Midbrain (tissue), 1 donor: ENCODE data around the gene CCDC181.
A peak's percentile ranks its signal among the peaks of the same experiment; 100 is the strongest.
"Not testable (repeated sequence)": the region's sequence is repeated elsewhere in the genome, so short reads cannot be mapped to it uniquely, and the experiment has no call there.

Experiments
- DNase-seq: peaks from one replicate; lab custom pipeline; 2025; lab: John Stamatoyannopoulos, UW

Gene CCDC181

GRCh38 chr1:169427081-169427641, at the start of gene CCDC181:
TSS of gene CCDC181 (minus strand) at chr1:169427474. CDS start at chr1:169424927, 2,547 bp downstream.
- DNase-seq, result peak; percentile 75

GRCh38 chr1:169475806-169476387, 48.6 kb upstream of the CCDC181 start:
- no peak for DNase-seq

GRCh38 chr1:169474302-169474995, 47.2 kb upstream of the CCDC181 start:
- DNase-seq, result no peak

DNA sequence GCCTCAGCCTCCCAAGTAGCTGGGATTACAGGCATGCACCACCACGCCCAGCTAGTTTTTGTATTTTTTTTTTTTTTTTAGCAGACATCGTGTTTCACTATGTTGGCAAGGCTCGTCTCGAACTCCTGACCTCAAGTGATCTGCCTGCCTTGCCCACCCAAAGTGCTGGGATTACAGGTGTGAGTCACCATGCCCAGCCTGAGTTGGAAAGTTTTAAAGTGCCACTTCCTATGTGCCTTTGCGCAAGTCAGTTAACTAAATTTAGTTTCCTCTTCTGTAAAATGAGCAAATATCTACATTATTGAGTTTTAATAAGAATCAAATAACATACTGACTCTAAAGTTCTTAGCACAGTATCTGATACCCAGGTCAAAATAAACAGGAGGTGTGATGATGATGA, 46.1 kb upstream of the CCDC181 start:
- no peak for DNase-seq

DNA sequence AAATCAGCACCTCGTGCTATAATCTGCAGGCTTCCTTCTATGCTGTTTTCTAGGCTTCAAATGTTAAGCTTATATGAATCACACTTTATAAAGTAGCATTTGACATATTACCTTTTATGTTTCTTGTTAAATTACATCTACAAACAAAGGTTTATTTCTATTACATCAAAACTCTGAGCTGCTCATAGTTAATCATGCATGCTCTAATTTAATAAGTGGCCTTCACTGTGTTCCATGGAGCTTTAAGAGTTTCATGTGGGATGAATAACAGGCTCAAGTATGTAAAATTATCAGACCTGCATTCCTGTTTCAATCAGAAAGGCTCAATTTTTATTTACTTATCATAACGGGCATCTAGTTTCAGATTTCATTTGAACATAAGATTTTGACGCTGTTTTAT, 45.5 kb upstream of the CCDC181 start:
- no peak for DNase-seq

DNA sequence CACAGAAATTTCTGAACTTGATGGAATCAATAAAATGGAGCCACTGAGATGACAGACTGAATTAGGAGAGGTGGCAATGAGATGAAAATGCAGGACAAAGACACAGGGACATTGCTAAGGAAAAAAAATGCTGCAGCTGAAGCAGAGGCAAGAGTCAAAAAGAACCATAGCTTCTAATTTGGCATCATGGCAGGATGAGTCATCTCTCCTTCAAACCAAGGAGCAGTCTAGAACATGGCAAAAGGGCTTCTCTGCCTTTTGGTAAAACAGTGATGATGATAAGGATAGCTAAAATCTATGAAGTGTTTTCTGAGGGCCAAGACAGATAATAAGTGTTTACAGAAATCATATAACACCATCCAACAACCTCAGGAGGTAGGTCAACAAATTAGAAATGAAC, 41.7 kb upstream of the CCDC181 start:
- no peak for DNase-seq

GRCh38 chr1:169466259-169467230, 39.3 kb upstream of the CCDC181 start:
- peak; percentile 32 for DNase-seq

DNA sequence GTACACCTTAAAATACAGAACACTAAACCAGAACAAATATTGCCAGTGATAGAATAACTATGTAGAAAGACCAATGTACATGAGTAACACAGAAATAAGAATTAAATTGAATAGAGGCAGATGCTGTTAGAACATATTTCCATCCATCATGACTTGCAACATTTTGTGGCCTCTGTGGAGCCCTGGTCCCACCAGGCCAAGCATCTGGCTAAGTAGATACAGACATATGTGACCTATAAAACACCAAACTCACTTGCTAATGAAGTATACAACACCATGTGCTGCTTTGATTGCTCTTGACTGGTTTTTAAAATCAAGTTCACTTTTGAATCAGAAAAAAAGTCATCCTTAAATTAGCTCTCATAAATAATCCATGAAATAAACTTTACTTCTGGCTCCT, 38.0 kb upstream of the CCDC181 start:
- no peak for DNase-seq

GRCh38 chr1:169462385-169462784, 35.1 kb upstream of the CCDC181 start:
- DNase-seq, result no peak

- no peak for DNase-seq
Observed at GRCh38 chr1:169461390-169462000, 34.2 kb upstream of the CCDC181 start.

GRCh38 chr1:169460191-169460833, 33.0 kb upstream of the CCDC181 start:
- DNase-seq, result no peak

DNA sequence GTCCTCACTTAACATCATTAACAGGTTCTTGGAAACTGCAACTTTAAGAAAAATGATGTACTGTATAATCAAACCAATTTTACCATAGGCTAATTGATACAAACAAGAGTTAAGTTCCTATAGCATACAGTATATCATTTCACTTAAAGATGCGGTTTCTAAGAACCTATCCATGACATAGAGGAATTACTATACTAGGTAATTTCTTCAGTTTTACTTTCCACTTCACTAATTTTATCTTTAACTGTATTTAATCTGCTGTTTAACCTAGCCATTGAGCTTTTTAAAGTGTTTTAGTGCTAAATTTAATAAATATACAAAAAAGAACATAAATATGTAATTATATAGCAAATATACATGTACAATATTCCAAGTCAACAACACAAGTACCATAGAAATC, 30.2 kb upstream of the CCDC181 start:
- no peak for DNase-seq

DNA sequence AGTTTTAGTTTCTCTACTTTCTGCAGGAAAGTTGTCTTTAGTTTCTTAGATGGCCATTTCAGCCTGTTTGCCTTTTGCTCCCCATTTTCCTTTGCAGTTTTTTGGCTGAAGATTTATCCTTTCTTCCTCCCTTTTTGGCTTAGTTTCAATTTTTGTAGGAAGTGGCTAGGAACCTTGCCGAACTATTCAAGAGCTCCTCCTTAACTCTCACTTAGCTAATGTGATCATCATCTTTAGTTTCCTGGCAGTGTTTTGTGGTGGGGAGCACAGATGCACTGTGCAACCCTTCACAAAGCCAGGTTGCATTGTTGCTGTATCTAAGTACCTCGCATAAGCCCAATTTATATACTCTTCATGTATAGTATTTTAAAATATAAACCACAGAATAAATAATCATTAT, 28.8 kb upstream of the CCDC181 start:
- DNase-seq, result no peak

DNA sequence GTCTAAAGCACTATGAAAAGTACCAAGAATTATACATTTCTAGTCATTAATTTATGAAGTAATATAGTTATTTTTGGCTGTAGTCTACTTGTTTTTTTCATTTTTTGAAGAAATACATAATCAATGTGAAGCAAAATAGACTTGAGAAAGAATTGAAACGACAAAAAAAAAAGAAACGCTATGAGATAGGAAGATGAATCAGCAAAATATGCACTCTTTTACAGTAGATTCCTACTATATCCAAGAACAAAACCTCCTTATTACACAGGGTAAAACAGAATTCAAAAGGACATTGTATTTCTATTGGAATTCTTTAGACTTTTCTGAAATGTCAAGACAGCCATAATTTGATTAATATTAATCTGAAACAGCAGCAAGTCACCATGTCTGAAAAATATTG, 25.6 kb upstream of the CCDC181 start:
- no peak for DNase-seq

GRCh38 chr1:169451218-169451824, 24.0 kb upstream of the CCDC181 start:
- DNase-seq, result no peak

DNA sequence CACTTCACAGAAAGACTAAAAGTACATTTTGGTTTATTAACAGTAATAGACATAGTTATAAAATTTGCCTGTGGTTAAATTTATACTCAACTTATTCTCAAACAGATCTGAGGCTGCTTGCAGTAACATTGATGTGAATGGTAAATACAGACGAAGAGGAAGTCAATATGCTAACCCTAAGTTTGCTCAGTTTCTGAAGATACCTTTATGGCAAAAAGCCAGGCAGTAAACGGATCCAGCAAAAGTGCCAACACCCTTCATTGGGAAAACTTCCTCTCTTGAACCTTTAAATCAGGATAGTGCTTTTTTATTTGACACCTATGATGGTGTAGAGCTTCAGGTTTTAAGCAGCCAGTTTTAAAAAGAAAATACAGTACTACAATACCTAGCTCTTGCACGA, 16.6 kb upstream of the CCDC181 start:
- DNase-seq, result no peak

DNA sequence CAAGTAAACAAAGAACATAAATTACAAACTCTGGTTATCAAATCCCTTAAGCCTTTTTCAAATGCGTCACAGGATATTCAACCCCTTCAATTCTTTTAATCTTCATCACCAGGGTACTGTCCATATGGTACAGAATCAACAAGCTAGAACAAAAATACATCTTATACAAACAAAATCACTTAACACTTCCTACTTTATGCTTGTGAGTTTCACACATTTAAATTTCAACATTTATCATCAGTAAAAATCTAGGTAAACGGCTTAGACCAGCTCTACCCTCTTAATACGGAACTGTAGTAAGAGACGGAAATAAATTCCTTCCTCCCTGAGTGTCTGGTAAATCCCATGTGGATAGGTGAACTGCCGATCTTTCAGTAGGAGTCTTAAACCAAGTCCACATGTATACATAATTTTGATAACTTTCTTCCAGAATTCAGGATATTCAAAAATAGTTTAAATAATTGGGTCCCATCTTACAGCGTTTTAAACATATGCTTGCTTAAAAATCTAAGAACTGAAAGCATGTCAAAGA, 1.0 kb downstream of the CCDC181 start:
- DNase-seq, result peak; percentile 17

GRCh38 chr1:169421309-169421708, 6.0 kb downstream of the CCDC181 start:
- no peak for DNase-seq

DNA sequence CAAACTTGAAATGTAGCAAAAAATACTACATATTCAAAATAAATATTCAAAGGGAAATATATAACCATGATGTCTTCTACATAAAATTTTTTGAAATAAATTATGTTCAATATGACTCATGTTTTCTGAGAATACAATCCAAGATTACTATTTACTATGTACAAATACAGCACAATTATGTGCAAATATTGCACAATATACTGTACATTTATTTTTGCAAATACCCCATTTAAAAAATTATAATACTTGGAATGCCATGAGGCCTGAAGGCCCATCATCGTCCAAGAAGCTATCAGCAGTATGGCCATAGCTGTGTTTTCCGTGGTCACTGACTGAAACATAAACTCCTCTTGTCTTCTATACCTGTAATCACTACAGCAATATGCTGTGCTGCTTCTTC, 12.3 kb downstream of the CCDC181 start:
- DNase-seq, result no peak

GRCh38 chr1:169408340-169408739, 18.9 kb downstream of the CCDC181 start:
- DNase-seq, result not testable (repeated sequence)

DNA sequence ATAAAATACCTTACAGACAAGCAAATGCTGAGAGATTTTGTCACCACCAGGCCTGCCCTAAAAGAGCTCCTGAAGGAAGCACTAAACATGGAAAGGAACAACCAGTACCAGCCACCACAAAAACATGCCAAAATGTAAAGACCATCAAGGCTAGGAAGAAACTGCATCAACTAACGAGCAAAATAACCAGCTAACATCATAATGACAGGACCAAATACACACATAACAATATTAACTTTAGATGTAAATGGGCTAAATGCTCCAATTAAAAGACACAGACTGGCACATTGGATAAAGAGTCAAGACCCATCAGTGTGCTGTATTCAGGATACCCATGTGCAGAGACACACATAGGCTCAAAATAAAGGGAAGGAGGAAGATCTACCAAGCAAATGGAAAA, 24.7 kb downstream of the CCDC181 start:
- DNase-seq, result not testable (repeated sequence)
